Measurements from ENCODE around the gene MAGEF1.
A peak's percentile ranks its signal among the peaks of the same experiment; 100 is the strongest.

The MAGEF1 gene

GRCh38 chr3:184672335-184672734 lies 39.5 kb downstream of the MAGEF1 start:
- no peaks in the 10 kb centered on the region for H3K9me3 ChIP-seq (ENCODE audit: insufficient read depth, low read length)
- H3K4me3 ChIP-seq (ENCODE audit: insufficient read length, low read depth), result no peak overlapping the region
- peaks cover 2% of the 10 kb centered on the region for H3K4me1 ChIP-seq (ENCODE audit: insufficient read depth, insufficient read length)
- H3K27me3 ChIP-seq (ENCODE audit: insufficient read depth, insufficient read length), result no peaks in the 10 kb centered on the region
- DNase-seq (ENCODE audit: low read depth, low spot score), result no peak
- H3K36me3 ChIP-seq (ENCODE audit: insufficient read depth, insufficient read length, low read length), result no peaks in the 10 kb centered on the region
- no peak overlapping the region for H3K9ac ChIP-seq (ENCODE audit: insufficient read length, low read depth)
- no peak for TF ChIP-seq YY1 (IDR thresholded peaks at IDR 0.05; ENCODE audit: insufficient read depth, insufficient read length)

GRCh38 chr3:184670091-184670602 lies 41.7 kb downstream of the MAGEF1 start:
- DNase-seq (ENCODE audit: low read depth, low spot score), result no peak
- H3K9ac ChIP-seq (ENCODE audit: insufficient read length, low read depth), result no peak overlapping the region
- H3K9me3 ChIP-seq (ENCODE audit: insufficient read depth, low read length), result no peaks in the 10 kb centered on the region
- H3K27me3 ChIP-seq (ENCODE audit: insufficient read depth, insufficient read length), result no peaks in the 10 kb centered on the region
- no peak overlapping the region for H3K4me3 ChIP-seq (ENCODE audit: insufficient read length, low read depth)
- no peak for TF ChIP-seq ZNF274 (IDR thresholded peaks at IDR 0.05; ENCODE audit: low read depth, low read length)
- H3K36me3 ChIP-seq (ENCODE audit: insufficient read depth, insufficient read length, low read length), result no peaks in the 10 kb centered on the region
- H3K4me1 ChIP-seq (ENCODE audit: insufficient read depth, insufficient read length), result no peaks in the 10 kb centered on the region

- Histone ChIP-seq H3K4me3 (ENCODE audit: insufficient read length, low read depth) (no peak overlapping the region), H3K9me3 (ENCODE audit: insufficient read depth, low read length) (no peaks in the 10 kb centered on the region), H3K4me1 (ENCODE audit: insufficient read depth, insufficient read length) (no peaks in the 10 kb centered on the region), H3K27me3 (ENCODE audit: insufficient read depth, insufficient read length) (no peaks in the 10 kb centered on the region), H3K9ac (ENCODE audit: insufficient read length, low read depth) (no peak overlapping the region), H3K36me3 (ENCODE audit: insufficient read depth, insufficient read length, low read length) (no peaks in the 10 kb centered on the region)
- no peak for DNase-seq (ENCODE audit: low read depth, low spot score)
- no peak for TF ChIP-seq ZNF274 (IDR thresholded peaks at IDR 0.05; ENCODE audit: low read depth, low read length)
- no peak for TF ChIP-seq YY1 (IDR thresholded peaks at IDR 0.05; ENCODE audit: insufficient read depth, insufficient read length)
- TF ChIP-seq SUZ12 (IDR thresholded peaks at IDR 0.05; ENCODE audit: extremely low read depth, insufficient read depth, insufficient read length), result no peak
These were observed 42.3 kb downstream of the MAGEF1 start for GRCh38 chr3:184669578-184669977.

- Histone ChIP-seq H3K27me3 (ENCODE audit: insufficient read depth, insufficient read length) (no peaks in the 10 kb centered on the region), H3K4me1 (ENCODE audit: insufficient read depth, insufficient read length) (peaks cover 16% of the 10 kb centered on the region), H3K36me3 (ENCODE audit: insufficient read depth, insufficient read length, low read length) (no peaks in the 10 kb centered on the region), H3K9ac (ENCODE audit: insufficient read length, low read depth) (no peak overlapping the region), H3K4me3 (ENCODE audit: insufficient read length, low read depth) (no peak overlapping the region), H3K9me3 (ENCODE audit: insufficient read depth, low read length) (no peaks in the 10 kb centered on the region)
- DNase-seq (ENCODE audit: low read depth, low spot score), result no peak
- TF ChIP-seq YY1 (IDR thresholded peaks at IDR 0.05; ENCODE audit: insufficient read depth, insufficient read length) (no peak), ZNF274 (IDR thresholded peaks at IDR 0.05; ENCODE audit: low read depth, low read length) (no peak), SUZ12 (IDR thresholded peaks at IDR 0.05; ENCODE audit: extremely low read depth, insufficient read depth, insufficient read length) (no peak)
These were observed 45.4 kb downstream of the MAGEF1 start for GRCh38 chr3:184666442-184666841.

- Histone ChIP-seq H3K4me3 (ENCODE audit: insufficient read length, low read depth) (no peak overlapping the region), H3K9me3 (ENCODE audit: insufficient read depth, low read length) (no peaks in the 10 kb centered on the region), H3K4me1 (ENCODE audit: insufficient read depth, insufficient read length) (peaks cover 22% of the 10 kb centered on the region), H3K27me3 (ENCODE audit: insufficient read depth, insufficient read length) (no peaks in the 10 kb centered on the region), H3K36me3 (ENCODE audit: insufficient read depth, insufficient read length, low read length) (no peaks in the 10 kb centered on the region), H3K9ac (ENCODE audit: insufficient read length, low read depth) (no peak overlapping the region)
- DNase-seq (ENCODE audit: low read depth, low spot score), result no peak
- TF ChIP-seq YY1 (IDR thresholded peaks at IDR 0.05; ENCODE audit: insufficient read depth, insufficient read length) (no peak), SUZ12 (IDR thresholded peaks at IDR 0.05; ENCODE audit: extremely low read depth, insufficient read depth, insufficient read length) (no peak), ZNF274 (IDR thresholded peaks at IDR 0.05; ENCODE audit: low read depth, low read length) (no peak)
These were observed 46.8 kb downstream of the MAGEF1 start for GRCh38 chr3:184665101-184665500.

GRCh38 chr3:184663756-184664155 lies 48.1 kb downstream of the MAGEF1 start:
- TF ChIP-seq SUZ12 (IDR thresholded peaks at IDR 0.05; ENCODE audit: extremely low read depth, insufficient read depth, insufficient read length) (no peak), YY1 (IDR thresholded peaks at IDR 0.05; ENCODE audit: insufficient read depth, insufficient read length) (no peak), ZNF274 (IDR thresholded peaks at IDR 0.05; ENCODE audit: low read depth, low read length) (no peak)
- no peak overlapping the region for H3K4me3 ChIP-seq (ENCODE audit: insufficient read length, low read depth)
- H3K9me3 ChIP-seq (ENCODE audit: insufficient read depth, low read length), result no peaks in the 10 kb centered on the region
- no peak for DNase-seq (ENCODE audit: low read depth, low spot score)
- H3K36me3 ChIP-seq (ENCODE audit: insufficient read depth, insufficient read length, low read length), result no peaks in the 10 kb centered on the region
- no peaks in the 10 kb centered on the region for H3K27me3 ChIP-seq (ENCODE audit: insufficient read depth, insufficient read length)
- peaks cover 30% of the 10 kb centered on the region for H3K4me1 ChIP-seq (ENCODE audit: insufficient read depth, insufficient read length)
- H3K9ac ChIP-seq (ENCODE audit: insufficient read length, low read depth), result no peak overlapping the region

GRCh38 chr3:184663356-184663755 lies 48.5 kb downstream of the MAGEF1 start:
- Histone ChIP-seq H3K4me3 (ENCODE audit: insufficient read length, low read depth) (no peak overlapping the region), H3K36me3 (ENCODE audit: insufficient read depth, insufficient read length, low read length) (no peaks in the 10 kb centered on the region), H3K9ac (ENCODE audit: insufficient read length, low read depth) (no peak overlapping the region), H3K4me1 (ENCODE audit: insufficient read depth, insufficient read length) (peaks cover 34% of the 10 kb centered on the region), H3K9me3 (ENCODE audit: insufficient read depth, low read length) (no peaks in the 10 kb centered on the region), H3K27me3 (ENCODE audit: insufficient read depth, insufficient read length) (no peaks in the 10 kb centered on the region)
- no peak for TF ChIP-seq ZNF274 (IDR thresholded peaks at IDR 0.05; ENCODE audit: low read depth, low read length)
- no peak for TF ChIP-seq YY1 (IDR thresholded peaks at IDR 0.05; ENCODE audit: insufficient read depth, insufficient read length)
- no peak for TF ChIP-seq SUZ12 (IDR thresholded peaks at IDR 0.05; ENCODE audit: extremely low read depth, insufficient read depth, insufficient read length)
- DNase-seq (ENCODE audit: low read depth, low spot score), result no peak

GRCh38 chr3:184662187-184662586 lies 49.7 kb downstream of the MAGEF1 start:
- no peak for TF ChIP-seq ZNF274 (IDR thresholded peaks at IDR 0.05; ENCODE audit: low read depth, low read length)
- TF ChIP-seq SUZ12 (IDR thresholded peaks at IDR 0.05; ENCODE audit: extremely low read depth, insufficient read depth, insufficient read length), result no peak
- no peak for TF ChIP-seq YY1 (IDR thresholded peaks at IDR 0.05; ENCODE audit: insufficient read depth, insufficient read length)
- peak overlapping the region; percentile 17 for H3K9ac ChIP-seq (ENCODE audit: insufficient read length, low read depth)
- no peak for DNase-seq (ENCODE audit: low read depth, low spot score)
- H3K27me3 ChIP-seq (ENCODE audit: insufficient read depth, insufficient read length), result no peaks in the 10 kb centered on the region
- peaks cover 40% of the 10 kb centered on the region for H3K4me1 ChIP-seq (ENCODE audit: insufficient read depth, insufficient read length)
- no peak overlapping the region for H3K4me3 ChIP-seq (ENCODE audit: insufficient read length, low read depth)
- H3K9me3 ChIP-seq (ENCODE audit: insufficient read depth, low read length), result no peaks in the 10 kb centered on the region
- H3K36me3 ChIP-seq (ENCODE audit: insufficient read depth, insufficient read length, low read length), result no peaks in the 10 kb centered on the region
